ENCODE measurements around the gene RAB11FIP2.

Gene RAB11FIP2

DNA sequence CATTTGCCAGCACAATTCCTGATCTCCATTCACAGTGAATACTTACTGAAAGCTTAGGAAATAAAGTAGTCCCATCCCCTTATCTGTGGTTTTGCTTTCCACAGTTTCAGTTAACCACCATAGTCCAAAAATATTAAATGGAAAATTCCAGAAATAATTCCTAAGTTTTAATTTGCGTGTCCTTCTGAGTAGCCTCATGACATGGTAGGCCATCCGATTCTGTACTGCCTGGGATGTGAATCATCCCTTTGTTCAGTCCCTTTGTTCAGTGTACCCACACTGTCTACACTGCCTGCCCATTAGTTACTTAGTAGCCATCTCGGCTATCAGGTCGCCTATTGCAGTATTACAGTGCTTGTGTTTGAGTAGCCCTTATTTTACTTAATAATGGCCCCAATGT lies 14.2 kb downstream of the RAB11FIP2 start:
- no peak for DNase-seq

DNA sequence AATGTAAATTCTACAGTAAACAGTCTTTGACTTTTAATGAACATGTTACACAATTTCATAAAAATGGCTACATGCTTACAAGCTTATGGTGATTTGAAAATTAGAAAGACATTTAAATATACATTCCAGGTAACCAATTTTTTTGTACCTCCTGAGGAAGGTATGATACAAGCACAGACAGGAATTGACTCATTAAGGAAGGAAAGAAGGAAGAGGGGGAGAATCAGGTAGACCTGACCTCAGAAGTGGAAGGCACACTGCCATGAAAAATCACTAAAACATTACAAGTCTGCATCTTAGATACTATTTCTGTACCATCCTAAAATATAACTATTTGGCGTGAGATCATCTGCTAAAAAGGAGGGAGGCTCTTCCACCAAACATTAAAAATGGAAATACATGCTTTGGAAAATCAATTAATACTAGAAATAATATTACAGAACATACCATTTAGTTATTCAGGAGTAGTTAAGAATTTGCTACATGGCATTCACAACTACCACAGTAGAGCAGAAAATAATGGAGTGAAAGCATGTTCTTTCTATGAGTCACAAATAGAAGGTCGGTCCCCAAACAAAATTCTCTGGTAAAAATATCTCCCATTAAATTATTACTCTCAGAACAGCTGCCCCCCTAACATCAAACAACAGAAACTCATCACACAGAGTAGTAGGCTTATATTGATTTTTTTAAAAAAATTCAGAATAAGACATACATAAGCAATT lies 15.2 kb downstream of the RAB11FIP2 start:
- DNase-seq: no peak

- no peak for DNase-seq
Observed at GRCh38 chr10:118028619-118029018, 18.1 kb downstream of the RAB11FIP2 start.

DNA sequence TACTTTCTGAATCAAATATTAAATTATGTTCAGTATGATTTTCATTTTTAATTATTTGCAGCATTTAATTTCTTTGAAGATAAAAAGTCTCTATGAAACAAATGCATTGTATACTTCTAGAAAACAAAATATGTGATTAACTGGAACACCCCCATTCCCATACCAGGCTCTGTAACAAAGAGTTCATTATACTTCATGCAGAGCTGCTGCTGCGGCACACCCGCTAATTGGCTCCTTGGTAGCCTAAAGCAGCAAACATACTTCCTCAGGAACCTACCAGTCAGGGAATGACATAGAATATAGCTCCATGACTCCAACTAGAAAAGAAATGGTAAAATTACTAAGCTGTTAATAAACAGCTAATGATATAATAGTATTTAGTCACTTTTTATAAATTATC lies 19.3 kb downstream of the RAB11FIP2 start:
- no peak for DNase-seq

GRCh38 chr10:118026936-118027335 lies 19.8 kb downstream of the RAB11FIP2 start:
- DNase-seq: no peak

- no peak for DNase-seq
Observed at GRCh38 chr10:118020365-118020764, 26.4 kb downstream of the RAB11FIP2 start.

- DNase-seq: no peak
Observed at GRCh38 chr10:118017850-118018249, 28.9 kb downstream of the RAB11FIP2 start.

- no peak for DNase-seq
Observed at GRCh38 chr10:118017071-118017740, 29.5 kb downstream of the RAB11FIP2 start.

DNA sequence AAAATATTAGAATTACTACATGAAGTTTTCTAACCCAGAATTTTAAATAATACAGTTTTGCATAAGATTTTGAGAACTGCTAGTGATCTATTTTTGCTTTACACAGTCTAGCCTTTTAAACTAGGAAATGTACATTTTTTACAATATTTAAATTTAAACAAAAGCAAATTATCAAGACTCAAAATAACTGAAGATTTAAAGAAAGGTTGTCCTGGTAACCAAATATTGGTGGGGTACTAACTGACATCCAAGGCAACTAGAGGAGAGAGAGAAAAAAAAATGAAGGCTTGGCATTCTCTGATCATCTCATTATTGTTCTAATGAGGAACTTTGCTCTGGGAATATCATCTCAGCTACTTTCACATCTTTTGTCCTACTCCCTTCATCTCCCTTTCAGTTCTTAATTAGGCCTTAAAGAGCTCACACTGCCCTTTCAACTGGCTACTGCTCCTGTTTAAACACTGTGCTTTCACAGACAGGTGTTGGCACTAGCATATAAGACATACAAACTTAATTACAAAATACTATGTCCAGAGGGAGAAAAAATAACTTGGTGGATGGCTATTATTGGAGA lies 33.7 kb downstream of the RAB11FIP2 start:
- DNase-seq: no peak

GRCh38 chr10:118007773-118008172 lies 39.0 kb downstream of the RAB11FIP2 start:
- no peak for DNase-seq

GRCh38 chr10:118003126-118003525 lies 43.6 kb downstream of the RAB11FIP2 start:
- no peak for DNase-seq

- DNase-seq: no peak
Observed at GRCh38 chr10:118002581-118002980, 44.2 kb downstream of the RAB11FIP2 start.

DNA sequence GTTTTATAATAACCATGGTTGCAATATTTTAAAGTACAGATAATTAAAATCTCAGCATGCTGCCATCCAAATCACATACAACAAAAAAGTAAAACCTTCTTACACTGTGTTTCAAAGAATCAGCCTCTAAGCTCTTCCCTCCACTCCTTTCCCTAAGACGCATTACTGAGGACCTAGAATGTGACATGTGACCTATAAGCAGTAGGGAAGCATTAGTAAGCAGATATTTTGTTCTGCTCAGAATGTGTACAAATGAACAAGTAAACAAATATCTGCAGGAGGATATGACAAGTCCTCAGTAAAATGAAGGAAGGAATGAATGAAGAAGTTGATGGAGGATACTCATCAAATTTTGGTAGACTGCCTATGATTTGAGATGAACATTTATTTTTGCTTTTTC lies 49.1 kb downstream of the RAB11FIP2 start:
- no peak for DNase-seq

DNA sequence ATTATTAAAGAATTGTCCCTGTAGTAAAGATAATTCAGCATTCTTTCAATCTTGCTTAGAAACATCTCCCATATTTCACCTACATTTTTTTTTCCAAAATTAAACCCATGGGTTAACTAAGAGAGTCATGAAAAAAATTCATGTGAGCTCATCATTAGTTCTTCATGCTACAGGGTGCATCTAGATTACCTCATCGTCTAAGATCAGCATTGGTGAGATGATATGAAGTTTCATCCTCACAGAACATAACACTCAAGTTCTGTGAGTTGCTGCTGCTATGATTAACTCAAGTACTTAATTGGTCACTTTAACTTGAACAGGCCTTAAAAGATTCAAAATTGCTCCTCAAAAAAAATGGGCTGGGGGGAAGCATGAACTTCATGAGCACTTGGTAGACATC lies 50.0 kb downstream of the RAB11FIP2 start:
- DNase-seq: no peak

- DNase-seq: no peak
Observed at GRCh38 chr10:117994771-117995170, 52.0 kb downstream of the RAB11FIP2 start.

- no peak for DNase-seq
Observed at GRCh38 chr10:117993166-117993565, 53.6 kb downstream of the RAB11FIP2 start.

DNA sequence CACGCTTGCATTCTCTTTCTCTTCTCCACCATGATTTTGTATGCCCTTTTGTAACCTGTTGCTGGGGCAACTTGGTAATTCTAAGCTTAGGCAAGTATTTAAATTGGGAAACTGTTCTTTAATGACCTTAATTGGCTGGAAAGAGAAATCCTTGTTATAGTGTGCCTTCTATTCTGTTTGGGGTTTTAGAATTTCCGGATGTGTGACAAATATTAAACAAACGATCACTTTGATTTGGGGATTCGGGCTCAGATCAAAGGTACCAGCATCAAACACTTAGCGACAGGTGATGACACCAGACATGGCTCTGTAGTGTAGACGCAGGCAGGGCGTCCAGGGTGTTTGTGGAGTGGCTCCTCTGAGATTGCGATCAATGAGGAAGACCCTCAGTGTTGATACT lies 55.0 kb downstream of the RAB11FIP2 start:
- no peak for DNase-seq

GRCh38 chr10:117989962-117990361 lies 56.8 kb downstream of the RAB11FIP2 start:
- DNase-seq: no peak

GRCh38 chr10:117988814-117989213 lies 57.9 kb downstream of the RAB11FIP2 start:
- no peak for DNase-seq

DNA sequence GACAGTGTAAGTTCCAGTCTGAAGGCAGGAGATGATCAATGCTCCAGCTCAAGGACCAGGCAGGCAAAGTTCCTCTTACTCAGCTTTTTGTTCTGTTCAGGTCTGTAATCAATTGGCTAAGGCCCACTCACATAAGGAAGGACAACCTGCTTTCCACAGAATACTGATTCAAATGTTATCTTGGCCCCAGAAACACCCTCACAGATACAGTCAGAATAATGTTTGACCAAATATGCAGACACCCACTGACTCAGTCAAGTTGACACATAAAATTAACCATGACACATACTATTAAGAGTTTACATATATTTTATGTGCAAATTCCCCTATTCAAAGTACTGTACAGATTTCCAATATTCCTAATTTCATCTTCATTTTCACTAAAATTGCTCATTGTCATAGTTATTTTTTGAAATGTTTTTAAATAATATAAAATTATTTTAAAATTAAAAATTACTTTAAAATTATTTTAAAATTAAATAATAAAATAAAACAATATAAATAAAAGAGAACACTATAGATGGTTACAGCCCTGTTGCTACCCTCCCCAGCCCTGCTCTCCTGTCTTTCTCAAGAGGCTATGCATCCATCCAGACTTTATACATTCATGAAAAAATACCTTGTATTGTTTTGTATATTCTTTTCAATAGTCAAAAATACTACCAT lies 59.4 kb downstream of the RAB11FIP2 start:
- DNase-seq: no peak

DNA sequence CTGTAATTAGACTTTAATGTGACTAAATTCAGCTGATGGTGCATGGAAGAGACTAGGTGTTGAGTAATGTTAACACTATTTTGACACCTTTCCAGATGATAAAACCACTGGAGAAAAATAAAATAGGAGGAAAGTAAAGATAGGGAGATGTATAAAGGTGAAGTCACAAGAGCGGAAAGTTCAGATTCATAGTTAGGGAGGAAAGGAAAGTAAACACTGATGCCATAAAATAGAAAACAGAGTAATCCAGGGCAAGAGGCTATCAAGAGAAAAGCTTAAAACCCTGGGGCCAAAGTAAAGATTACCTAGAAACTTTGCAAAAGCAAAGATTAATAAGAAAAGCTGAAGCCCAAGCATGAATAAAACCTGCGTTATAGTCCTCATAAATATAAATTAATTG lies 62.8 kb downstream of the RAB11FIP2 start:
- no peak for DNase-seq

GRCh38 chr10:117980755-117981702 lies 65.7 kb downstream of the RAB11FIP2 start:
- DNase-seq: no peak

GRCh38 chr10:117980216-117980615 lies 66.5 kb downstream of the RAB11FIP2 start:
- DNase-seq: no peak

Measured in activated naive CD4-positive, alpha-beta T cell treated with Interleukin-2 at 50 U/mL for 16 hours (primary cell).